Smooth muscle cell (in vitro differentiated cells): ENCODE data around the gene P2RX2. TPM values are rescaled to one million over a fixed set of nuclear protein-coding genes. Genes with fewer than 3 reads are reported as not detected.

Experiments used
- DNase-seq: peaks from one replicate; lab custom pipeline; 2025; ENCODE audit not compliant: unreplicated experiment; lab: John Stamatoyannopoulos, UW
- H2AFZ ChIP-seq: fragments of 200-600 bp; sonication (generic); 2 replicates; pipeline ENCODE4 v1.6.0; 2016; ENCODE audit warnings: antibody characterized with exemption, low read depth, mild to moderate bottlenecking
- H3F3A ChIP-seq: fragments of 200-600 bp; sonication (generic); 2 replicates; pipeline ENCODE4 v1.6.0; 2017; ENCODE audit warnings: antibody characterized with exemption, low read depth
- H3K27ac ChIP-seq: fragments of 200-600 bp; sonication (generic); 2 replicates; pipeline ENCODE4 v1.5.1; 2016; ENCODE audit warnings: low read depth, mild to moderate bottlenecking
- H3K27me3 ChIP-seq: fragments of 200-600 bp; sonication (generic); 2 replicates; pipeline ENCODE4 v1.6.1; 2016; ENCODE audit warnings: low read depth, mild to moderate bottlenecking
- H3K36me3 ChIP-seq: fragments of 200-600 bp; sonication (generic); 2 replicates; pipeline ENCODE4 v1.5.1; 2016; ENCODE audit warnings: low read depth
- H3K4me1 ChIP-seq: fragments of 200-600 bp; sonication (generic); 2 replicates; pipeline ENCODE4 v1.5.1; 2016; ENCODE audit warnings: low read depth
- H3K4me2 ChIP-seq: fragments of 200-600 bp; sonication (generic); 2 replicates; pipeline ENCODE4 v1.6.0; 2016; ENCODE audit warnings: mild to moderate bottlenecking
- H3K4me3 ChIP-seq: fragments of 200-600 bp; sonication (generic); 2 replicates; pipeline ENCODE4 v1.5.1; 2016; ENCODE audit warnings: mild to moderate bottlenecking
- H3K79me2 ChIP-seq: fragments of 200-600 bp; sonication (generic); 2 replicates; pipeline ENCODE4 v1.6.0; 2016; ENCODE audit warnings: low read depth, mild to moderate bottlenecking
- H3K9ac ChIP-seq: fragments of 200-600 bp; sonication (generic); 2 replicates; pipeline ENCODE4 v1.6.0; 2016; ENCODE audit warnings: low read depth
- H3K9me3 ChIP-seq: fragments of 200-600 bp; sonication (generic); replicated peaks from 2 replicates; pipeline ENCODE4 v1.5.1; 2016; ENCODE audit warnings: low read depth
- H4K20me1 ChIP-seq: fragments of 200-600 bp; sonication (generic); 2 replicates; pipeline ENCODE4 v1.6.0; 2016; ENCODE audit warnings: low read depth
- WGBS: methylation state at CpG from one replicate; pipeline ENCODE4 v1.1.7; 2016; ENCODE audit warnings: low lambda C conversion rate; 5-methylcytosine and 5-hydroxymethylcytosine counted together
- polyA plus RNA-seq: library from polyadenylated mRNA; unstranded; fragments of >200 nt; fragmentation: Nextera tagmentation; extraction: Ambion mirVana; gene quantifications from 2 replicates; pipeline ENCODE4 v1.2.1, GENCODE V29; 2016
- total RNA-seq: library from RNA; depleted of rRNA; stranded (reverse); fragments of >200 nt; gene quantifications from 2 replicates; pipeline ENCODE4 v1.2.3, GENCODE V29; 2014
- TF ChIP-seq, protein P1 (sequence below): fragments of 200-600 bp; sonication (generic); IDR thresholded peaks from 2 replicates; pipeline ENCODE4 v1.5.1; 2017; ENCODE audit warnings: borderline replicate concordance, mild to moderate bottlenecking, antibody characterized with exemption; ENCODE audit not compliant: insufficient read depth, poor library complexity, severe bottlenecking

Gene P2RX2
- total and polyA plus RNA-seq, 2 experiments from 2014 or later = not detected

GRCh38 chr12:132572801-132573760, 45.5 kb upstream of the P2RX2 start:
- no peaks in the 10 kb centered on the region for H3K27me3 ChIP-seq
- DNase-seq = no peak
- no peak overlapping the region for H3K27ac ChIP-seq
- H3K79me2 ChIP-seq = no peaks in the 10 kb centered on the region
- H2AFZ ChIP-seq = no peak overlapping the region
- H3K4me3 ChIP-seq = no peak overlapping the region
- H3K9me3 ChIP-seq = no peaks in the 10 kb centered on the region
- H3K9ac ChIP-seq = no peak overlapping the region
- no peaks in the 10 kb centered on the region for H3K36me3 ChIP-seq
- TF ChIP-seq, protein P1, sequence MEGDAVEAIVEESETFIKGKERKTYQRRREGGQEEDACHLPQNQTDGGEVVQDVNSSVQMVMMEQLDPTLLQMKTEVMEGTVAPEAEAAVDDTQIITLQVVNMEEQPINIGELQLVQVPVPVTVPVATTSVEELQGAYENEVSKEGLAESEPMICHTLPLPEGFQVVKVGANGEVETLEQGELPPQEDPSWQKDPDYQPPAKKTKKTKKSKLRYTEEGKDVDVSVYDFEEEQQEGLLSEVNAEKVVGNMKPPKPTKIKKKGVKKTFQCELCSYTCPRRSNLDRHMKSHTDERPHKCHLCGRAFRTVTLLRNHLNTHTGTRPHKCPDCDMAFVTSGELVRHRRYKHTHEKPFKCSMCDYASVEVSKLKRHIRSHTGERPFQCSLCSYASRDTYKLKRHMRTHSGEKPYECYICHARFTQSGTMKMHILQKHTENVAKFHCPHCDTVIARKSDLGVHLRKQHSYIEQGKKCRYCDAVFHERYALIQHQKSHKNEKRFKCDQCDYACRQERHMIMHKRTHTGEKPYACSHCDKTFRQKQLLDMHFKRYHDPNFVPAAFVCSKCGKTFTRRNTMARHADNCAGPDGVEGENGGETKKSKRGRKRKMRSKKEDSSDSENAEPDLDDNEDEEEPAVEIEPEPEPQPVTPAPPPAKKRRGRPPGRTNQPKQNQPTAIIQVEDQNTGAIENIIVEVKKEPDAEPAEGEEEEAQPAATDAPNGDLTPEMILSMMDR = no peak
- H3K4me2 ChIP-seq = no peak overlapping the region
- peaks cover 4% of the 10 kb centered on the region for H4K20me1 ChIP-seq
- WGBS = 94% methylated on average over 36 of the region's 36 CpGs
- H3F3A ChIP-seq = no peaks in the 10 kb centered on the region
- H3K4me1 ChIP-seq = no peaks in the 10 kb centered on the region

DNA sequence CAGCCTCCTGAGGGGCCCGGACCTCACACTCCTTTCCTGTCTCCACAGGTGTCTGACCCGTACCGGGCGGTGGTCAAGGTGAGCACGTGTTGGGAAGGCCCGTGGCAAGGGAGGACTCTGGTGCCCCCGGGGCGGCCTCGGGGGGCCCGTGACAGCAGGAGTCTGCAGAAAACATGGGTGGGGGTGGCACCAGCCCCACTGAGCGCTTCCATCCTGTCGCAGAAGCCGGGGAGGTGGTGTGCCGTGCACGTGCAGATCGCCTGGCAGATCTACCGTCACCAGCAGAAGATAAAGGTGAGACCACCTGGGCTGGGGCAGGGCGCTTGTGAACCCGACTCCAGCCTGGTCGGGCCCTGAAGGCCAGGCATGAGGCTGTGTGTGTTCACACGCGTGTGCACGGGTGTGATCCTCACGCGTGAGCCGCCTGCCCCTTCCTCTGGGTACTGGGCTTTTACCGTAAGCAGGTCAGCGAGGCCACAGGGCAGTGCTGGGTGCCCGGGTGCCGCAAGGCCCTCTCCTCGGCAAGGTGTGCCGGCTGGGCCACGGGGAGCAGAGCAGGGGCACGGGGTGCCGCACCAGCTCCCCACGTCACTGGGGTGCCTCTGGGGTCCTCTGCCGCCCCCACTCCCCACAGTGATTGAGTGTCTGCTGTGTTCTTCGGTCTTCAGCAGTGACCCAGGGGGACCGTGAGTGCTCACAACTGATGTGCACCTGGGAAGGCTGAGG, 44.1 kb upstream of the P2RX2 start:
- Histone ChIP-seq H3K9ac (no peak overlapping the region), H3K9me3 (no peaks in the 10 kb centered on the region), H3K36me3 (no peaks in the 10 kb centered on the region), H3K4me2 (no peak overlapping the region), H3K4me1 (no peaks in the 10 kb centered on the region), H4K20me1 (peaks cover 6% of the 10 kb centered on the region), H3K4me3 (no peak overlapping the region), H3K79me2 (no peaks in the 10 kb centered on the region), H3F3A (no peaks in the 10 kb centered on the region), H3K27me3 (no peaks in the 10 kb centered on the region), H2AFZ (no peak overlapping the region), H3K27ac (no peak overlapping the region)
- DNase-seq = no peak
- TF ChIP-seq, protein P1 = no peak
- 97% methylated on average over 39 of the region's 39 CpGs for WGBS

DNA sequence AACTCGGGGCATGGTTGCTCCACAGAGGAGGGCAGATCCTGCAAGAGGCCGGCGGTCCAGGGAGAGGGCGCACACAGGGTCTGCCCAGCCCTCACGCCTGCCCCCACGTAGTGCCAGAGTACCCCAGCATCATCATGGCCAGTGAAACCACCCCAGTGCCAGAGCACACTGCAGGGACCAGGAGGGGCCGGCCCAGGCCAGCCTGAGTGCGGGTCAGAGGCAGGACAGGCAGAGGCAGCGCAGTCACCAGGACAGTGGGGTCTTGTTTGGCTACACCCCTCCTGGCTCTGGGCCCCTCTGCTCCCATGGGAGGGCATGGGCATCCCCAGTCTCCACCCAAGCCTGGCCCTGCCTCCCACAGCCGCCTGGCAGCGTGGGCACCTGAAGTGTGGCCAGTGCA, 42.9 kb upstream of the P2RX2 start:
- no peak for DNase-seq
- Histone ChIP-seq H3K79me2 (no peaks in the 10 kb centered on the region), H3K4me1 (no peaks in the 10 kb centered on the region), H3K9me3 (no peaks in the 10 kb centered on the region), H3K9ac (no peak overlapping the region), H2AFZ (no peak overlapping the region), H3K27ac (no peak overlapping the region), H3F3A (no peaks in the 10 kb centered on the region), H3K4me2 (no peak overlapping the region), H4K20me1 (peaks cover 17% of the 10 kb centered on the region), H3K4me3 (no peak overlapping the region), H3K27me3 (no peaks in the 10 kb centered on the region), H3K36me3 (no peaks in the 10 kb centered on the region)
- TF ChIP-seq, protein P1 = no peak
- WGBS = 98% methylated on average over 11 of the region's 11 CpGs
